Measurements from ENCODE around the gene KAZN.
"Not testable (repeated sequence)": the region's sequence is repeated elsewhere in the genome, so short reads cannot be mapped to it uniquely, and the experiment has no call there.

The KAZN gene

DNA sequence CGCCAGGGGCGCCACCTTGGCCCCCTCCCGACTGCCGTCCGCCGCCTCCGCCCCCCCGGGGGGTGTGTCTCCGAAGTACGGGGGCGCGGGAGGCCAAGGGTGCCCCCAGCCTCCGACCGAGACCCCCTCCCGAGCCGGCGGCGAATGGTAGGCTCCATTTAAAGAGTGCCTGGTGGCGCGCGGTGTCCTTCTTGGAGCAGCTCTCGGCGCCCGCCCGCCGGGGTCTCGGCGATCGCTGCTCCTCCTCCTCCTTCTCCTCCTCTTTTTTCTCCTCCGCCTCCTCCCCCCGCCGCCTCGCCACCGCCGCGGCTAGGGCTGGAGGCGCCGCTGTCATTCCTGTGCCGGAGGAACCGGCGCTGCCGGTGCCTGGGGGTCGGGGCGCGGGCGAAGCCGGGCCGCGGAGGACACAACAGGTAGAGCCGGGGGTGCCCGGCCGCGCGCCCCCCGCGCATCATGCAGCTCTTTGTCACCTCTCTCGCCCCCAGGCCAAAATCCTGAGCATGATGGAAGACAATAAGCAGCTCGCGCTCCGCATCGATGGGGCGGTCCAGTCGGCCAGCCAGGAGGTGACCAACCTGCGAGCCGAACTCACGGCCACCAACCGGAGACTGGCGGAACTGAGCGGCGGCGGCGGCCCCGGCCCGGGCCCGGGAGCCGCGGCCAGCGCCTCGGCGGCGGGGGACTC is at the start of gene KAZN:
KAZN (plus strand) TSS at position 188 of the 685 bp plus-strand sequence.
- no peak for DNase-seq

DNA sequence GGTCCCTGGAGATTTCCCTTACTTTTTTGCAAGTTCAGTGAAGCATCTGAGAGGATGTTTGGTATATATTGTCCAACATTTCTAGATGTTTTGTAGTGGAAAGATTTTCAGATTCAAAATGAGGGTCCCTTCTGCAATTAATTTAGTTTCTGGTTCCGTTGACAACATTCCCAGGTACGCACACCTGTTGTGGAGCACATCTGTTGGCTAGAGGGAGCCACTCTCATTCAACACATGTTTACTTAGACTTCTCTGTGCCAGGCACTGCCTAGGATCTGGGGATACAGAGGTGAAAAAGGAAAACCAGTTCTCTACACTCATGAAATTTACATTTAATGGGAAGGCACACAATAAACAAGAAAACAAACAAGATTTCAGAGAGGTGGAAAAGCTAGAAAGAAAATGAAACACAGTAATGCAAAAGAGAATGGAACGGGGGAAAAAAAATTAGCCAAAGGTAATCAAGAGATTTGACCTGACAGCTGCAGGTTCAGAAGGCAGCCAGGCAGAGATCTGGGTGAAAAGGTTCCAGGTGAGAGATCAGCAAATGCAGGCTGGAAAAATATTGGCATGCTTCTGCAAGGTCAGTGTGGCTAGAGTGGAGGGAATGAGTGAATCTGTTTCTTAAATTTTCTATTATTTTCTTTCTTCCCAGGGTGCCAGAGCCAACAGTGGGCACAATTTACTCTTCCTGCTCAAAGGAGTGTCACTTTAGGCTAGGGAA is 48.4 kb upstream of the KAZN start:
- DNase-seq, result no peak

DNA sequence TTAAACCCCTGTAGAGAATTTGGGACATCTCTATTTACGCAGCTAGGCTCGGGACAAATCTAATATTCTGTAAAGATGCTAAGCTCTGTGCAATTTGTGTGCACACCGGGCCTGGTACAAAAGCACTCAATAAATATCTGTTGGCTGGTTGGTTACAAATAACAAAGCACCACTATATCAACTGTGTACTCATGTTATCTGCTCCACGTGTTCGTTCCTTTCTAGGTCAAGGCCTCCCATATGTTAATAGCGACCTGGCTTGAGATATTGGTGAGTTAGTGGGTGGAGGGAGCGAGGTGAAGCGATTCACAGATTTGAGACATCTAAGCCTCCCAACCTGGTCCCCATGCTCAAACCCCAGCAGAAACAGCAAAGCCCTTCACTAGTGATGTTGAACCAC is 47.1 kb upstream of the KAZN start:
- DNase-seq, result no peak

DNA sequence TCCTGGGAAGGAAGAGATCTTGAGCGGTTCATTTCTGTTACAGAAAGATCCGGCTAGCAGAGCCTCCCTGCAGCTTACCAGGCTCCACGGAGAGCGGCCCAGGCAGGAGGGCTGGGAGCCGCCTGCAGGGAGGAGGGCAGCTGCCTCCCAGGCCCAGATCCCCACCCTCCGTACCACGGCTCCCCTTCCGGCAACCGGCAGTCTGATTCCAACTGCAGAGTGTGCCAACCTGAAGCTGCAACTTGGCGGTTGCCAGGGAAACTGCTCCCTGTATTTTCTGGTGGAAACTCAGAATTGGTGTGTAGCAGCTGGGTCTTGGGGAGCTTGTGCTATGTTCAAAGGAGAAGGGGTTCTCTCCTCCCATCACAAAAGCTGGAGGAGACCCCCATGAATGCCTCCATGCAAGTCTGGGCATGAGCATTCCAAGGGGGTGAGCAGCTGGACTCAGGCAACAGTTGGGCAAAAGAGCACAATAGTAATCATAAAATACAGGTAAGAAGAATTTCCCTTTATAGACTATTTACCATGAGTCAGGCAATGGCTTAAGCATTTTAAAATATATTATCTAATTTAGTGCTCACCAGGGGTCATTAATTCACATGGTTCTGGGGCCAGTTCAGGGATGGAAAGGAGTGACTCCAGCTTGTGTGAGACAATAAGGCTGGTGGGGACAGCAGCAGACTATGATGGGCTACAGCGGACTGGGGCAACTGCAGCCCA is 46.1 kb upstream of the KAZN start:
- DNase-seq, result peak; percentile 24

DNA sequence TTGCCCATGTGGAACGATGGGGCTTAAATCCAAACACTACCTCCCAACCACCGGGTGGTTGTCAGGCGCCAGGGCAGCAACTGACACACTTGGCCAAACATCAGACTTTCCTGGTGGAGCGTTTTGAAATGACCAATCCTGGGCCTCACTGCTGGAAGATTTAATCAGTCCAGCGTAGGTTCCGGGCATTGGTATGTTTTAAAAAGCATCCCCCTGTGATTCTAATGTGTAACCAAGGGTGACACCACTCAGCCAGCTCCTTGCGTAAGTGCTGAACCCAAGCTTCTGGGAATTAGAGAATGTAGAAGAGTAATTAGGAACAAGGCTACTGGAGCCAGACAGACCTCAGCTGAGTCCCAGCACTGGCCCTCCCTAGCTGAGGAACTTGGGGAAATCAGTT is 44.8 kb upstream of the KAZN start:
- DNase-seq, result no peak

DNA sequence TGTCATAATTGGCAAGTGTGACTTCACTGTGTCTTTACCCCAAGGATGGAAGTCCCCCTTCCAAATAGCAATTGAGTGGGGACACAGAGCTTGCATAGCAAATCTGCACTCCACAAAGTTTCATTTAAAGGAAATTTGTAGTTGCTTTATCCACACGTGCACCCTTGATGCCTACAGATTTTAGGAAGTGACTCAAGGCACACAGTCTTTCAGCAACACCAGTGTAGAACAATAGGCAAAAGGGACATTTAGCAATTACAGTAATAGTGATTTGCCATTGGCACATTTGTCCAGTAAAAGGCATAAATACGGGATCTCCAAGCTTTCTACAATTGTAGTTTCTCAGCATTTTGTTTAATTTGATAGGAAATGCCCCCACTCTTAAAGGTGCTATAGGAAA is 43.4 kb upstream of the KAZN start:
- no peak for DNase-seq

DNA sequence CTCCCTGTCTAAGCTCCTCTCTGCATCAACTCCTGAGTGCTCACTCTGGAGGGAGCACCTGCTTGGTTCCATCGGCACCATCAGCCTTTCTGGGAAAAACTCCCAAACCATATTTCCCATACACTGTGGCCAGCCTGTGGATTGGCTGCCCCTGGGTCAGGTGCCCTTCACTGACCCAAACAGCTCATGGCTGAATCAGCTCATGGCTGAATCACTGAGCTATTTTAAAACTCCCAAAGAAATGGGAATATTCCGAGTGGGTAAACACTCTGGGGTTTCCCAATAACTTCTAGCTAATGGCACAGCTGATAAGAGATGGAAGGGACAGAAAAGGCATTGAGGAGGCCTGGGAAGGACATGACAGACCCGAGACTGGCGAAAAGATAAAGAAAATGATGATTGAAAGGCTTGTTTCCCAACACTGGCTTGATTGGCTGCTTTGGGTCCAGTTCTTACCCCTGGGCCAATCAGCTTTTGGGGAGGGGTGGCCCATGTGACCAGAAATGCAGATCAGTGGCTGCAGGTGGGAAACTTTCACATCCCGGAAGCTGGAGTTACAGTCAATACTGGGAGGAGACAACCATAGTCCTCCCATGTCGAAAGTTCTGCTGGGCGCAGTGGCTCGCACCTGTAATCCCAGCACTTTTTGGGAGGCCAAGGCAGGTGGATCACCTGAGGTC is 37.3 kb upstream of the KAZN start:
- DNase-seq, result no peak

DNA sequence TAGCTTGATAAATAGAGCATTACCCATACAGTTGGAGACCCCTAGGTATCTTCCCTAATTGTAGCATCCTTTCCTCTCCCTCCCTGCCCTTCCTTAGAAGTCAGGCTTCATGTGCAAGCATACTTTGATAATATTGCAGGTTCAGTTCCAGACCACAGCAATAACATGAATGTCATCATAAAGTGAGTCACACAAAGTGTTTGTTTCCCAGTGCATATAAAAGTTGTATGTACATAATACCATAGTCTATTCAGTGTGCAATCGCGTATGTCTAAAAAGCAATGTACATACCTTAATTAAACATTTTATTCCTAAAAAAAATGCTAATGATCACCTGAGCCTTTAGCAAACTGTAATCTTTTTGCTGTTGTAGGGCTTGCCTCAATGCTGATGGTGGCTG is 33.4 kb upstream of the KAZN start:
- no peak for DNase-seq

DNA sequence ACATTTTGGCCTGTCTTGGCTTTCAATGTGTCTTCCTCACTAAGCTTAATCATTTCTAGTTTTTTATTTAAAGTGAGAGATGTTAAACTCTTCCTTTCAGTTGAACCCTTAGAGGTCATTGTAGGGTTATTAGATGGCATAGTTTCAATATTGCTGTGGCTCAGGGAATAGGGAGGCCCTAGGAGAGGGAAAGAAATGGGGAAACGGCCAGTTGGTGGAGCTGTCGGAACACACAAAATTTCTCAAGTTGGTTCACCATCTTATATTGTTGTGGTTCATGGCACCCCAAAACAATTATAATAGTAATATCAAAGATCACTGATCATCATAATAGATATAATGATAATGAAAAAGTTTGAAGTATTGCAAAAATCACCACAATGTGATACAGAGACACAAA is 31.4 kb upstream of the KAZN start:
- no peak for DNase-seq

DNA sequence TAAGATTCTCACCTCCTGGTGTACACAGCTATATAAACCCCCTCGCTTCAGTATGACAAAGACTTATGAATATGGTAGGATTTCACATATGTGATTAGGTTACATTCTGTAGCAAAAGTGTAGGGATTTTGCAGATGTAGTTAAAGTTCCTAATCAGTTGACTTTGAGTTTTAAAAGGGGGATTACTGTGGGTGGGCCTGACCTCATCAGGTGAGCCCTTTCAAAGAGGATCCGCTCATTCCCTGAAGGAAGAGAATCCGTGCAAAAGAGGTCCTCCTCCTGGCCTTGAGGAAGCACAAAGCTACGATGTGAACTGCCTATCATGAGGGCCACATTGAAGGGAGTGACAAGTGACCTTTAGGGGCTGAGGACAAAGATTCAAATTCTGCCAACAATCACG is 30.6 kb upstream of the KAZN start:
- no peak for DNase-seq

DNA sequence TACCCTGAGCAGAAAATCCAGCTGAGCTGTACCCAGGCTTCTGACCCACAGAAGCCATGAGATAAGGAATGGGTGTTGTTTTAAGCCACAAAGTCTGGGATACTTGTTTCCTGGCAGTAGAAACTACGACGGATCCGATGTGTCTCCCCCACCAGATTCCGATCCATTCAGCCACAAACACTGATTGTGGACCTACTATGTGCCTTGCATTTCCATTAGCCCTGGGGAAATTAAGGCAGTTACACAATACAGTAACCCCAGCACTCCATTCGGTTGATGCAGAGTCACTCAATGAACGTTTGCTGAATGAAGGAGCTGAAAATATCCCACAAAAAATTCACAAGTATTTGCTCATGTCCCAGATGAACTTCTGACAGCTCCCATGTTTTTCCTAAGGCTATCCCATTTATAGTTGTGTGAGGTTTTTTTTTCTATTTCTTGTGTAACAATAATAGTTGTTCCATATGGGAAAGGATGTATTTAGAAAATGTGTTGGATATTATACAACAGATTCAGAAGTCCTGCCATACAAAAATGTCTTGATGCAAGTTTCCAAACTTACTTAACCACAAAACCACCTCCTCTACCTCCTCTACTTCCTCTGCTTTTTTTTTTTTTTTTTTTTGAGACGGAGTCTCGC is 29.6 kb upstream of the KAZN start:
- DNase-seq, result no peak

DNA sequence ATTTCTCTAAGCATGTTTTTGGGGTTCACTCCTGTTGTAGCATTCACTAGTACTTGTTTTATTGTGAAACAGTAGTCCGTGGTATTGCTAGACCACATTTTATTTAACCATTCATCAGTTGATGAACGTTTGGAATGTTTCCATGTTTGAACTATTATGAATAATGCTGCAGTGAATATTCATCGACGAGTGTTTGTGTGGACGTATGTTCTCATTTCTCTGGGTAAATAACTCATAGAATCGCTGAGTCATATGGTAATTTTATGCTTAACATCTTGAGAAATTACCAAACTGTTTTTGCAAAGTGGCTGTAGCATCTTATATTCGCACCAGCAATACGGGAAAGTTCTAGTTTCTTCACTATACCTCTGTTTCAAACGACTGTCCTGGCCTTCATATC is 28.0 kb upstream of the KAZN start:
- DNase-seq, result no peak

DNA sequence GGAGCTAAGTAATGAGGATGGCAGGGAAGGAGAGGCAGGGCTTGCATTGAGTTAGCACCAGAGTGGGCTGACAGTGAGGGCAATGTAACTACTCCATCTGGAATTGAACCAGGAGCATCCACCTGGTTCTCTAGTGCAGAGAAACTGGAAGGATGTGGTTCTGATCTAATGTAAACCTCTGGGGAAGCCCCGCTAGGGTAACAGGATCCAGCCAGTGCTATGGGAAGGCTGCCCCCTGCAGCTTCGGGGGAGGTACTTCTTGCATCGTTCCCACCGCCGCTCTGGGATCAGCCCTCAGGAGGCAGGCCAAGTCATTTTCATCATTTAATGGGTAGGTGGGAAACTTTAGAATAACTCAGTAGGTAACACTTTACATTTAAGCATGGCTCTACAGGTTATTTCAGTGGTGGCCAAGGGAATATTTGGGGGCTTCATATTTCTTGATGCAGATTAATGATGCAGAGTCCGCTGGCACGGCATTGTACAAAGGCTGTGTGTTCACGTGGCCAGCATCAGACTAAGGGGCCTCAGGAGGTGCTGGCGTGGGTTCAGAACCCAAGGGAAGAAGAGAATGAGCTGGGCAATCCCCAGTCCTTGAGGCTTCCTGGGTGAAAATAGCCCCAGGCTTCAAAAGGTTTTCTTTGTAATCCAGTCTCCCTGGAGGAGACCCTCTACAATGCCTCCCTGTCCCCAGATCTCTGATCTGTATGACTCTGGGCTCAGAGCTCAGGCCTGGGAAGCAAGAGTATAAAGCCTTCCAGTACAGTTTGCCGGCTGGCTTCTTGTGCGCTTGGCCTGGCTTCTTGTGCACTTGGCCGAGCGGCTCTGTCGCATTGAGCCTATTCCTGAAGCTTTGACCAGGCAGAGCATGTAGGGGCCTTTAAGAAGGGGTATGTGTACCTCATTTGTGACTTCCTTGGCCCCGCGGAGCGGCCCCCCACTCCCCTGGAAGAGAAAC is 26.4 kb upstream of the KAZN start:
- no peak for DNase-seq

DNA sequence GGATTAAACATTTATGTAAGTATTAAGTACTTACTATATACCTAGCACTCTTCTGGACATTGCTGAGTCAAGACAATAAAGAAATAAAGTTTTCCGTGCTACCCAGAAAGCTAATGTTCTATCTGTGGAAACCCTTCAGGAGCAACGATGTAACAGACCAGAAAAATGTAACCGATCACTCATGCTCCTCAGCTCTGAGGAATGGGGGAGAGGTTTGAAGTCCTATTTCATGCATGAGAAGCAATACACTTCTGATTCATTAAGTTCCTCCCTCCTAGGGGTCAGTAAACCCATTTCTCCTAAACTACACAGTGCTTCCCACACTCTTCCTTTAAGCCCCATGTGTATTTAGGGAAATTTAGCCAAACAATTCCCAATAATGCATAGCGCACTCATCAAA is 25.6 kb upstream of the KAZN start:
- no peak for DNase-seq

DNA sequence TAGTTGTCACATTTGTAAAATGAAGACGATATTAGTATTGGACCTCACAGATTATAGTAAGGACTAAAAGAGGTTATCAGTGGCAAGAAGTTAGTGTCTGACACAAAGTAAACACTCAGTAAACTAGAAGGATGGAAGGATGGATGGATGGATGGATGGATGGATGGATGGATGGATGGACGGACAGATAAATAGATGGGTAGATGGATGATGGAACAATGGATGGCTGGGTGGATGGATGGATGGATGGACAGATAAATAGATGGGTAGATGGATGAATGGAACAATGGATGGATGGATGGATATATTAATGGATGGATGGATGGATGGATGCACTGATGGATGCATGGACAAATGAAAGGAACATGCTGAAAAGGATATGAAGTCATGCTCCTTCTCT is 22.3 kb upstream of the KAZN start:
- DNase-seq, result no peak

DNA sequence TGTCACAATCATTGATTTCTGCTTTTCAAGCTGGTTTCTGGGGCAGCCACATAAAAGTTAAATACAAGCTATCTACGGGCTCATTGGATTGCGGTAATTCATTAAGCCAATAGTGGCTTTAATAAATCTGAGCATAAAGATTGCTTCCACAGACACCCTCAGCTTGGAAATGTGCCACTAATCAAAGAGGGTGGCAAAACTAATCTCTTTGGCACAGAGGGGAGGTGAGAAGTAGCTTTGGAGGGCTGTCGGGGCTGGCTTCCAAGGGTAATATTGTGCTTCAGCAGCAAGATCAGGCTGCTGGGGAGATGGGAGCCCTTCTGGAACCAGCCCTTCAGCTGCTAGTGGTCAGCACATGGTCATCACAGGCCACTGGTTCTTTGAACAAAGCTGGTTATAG is 21.2 kb upstream of the KAZN start:
- DNase-seq, result no peak

DNA sequence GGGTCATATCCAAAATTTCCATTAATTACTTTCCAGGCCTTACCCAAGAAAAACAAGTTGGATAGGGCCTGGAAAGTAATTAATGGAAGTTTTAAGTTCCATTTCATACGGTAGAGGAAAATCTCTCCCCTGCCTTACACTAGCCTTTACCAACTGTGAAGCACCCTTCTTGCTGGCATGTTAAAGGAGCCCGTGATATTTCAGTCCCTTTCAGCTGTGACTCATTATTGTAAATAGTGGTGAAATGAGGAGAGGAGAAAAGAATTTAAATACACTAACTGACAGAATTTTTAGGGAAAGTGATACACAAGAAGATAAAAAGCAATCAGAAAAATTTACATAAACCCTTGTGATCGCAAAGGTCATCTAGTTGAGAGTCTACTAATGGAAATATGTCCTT is 20.3 kb upstream of the KAZN start:
- no peak for DNase-seq

DNA sequence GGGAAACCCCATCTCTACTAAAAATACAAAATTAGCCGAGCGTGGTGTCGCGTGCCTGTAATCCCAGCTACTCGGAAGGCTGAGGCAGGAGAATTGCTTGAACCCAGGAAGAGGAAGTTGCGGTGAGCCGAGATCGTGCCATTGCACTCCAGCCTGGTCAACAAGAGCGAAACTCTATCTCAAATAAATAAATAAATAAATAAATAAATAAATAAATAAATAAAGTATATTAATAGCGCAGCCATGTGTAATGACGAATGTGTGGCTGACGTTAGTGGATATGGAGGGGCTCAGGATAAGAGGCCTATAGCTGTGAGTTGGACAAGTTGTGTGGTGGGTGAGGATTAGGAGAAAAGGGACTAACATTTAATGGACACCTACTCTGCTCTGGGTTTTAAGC is 18.2 kb upstream of the KAZN start:
- DNase-seq, result not testable (repeated sequence)

DNA sequence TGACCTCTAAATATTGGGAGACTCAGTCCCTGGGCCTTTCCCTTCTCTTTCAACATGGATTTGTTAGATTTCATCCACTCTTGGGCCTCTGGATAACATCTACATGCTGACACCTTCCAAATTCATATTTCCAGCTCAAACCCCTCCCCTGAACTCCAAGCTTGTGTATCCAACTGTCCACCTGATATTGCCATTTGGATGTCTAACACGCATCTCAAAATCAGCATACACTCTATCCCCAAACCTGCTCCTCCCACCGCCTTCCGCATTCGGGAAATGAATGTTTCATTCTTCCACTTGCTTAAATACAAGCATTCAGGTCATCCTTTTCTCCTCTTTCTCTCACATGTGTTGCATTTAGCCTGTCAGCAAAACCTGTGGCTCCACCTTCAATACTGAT is 17.5 kb upstream of the KAZN start:
- no peak for DNase-seq

DNA sequence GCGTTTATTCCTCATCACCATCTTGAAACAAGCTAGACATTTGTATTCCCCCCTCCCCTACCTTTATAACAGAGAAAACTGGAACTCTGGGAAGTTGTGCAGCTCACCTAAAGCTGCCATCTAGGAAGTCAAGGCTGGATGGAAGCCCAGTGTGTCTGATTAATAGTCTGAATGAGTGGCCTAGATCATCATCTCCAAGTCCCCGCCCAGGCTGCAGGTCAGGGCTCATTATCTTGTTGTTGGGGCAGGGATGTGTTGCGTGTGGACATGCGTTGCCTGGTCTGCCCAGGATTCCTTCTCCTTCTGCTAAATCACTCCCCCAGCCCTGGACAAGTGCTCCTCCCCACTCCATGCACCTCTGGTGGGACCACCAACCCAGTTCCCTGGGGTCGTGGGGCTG is 14.7 kb upstream of the KAZN start:
- no peak for DNase-seq

DNA sequence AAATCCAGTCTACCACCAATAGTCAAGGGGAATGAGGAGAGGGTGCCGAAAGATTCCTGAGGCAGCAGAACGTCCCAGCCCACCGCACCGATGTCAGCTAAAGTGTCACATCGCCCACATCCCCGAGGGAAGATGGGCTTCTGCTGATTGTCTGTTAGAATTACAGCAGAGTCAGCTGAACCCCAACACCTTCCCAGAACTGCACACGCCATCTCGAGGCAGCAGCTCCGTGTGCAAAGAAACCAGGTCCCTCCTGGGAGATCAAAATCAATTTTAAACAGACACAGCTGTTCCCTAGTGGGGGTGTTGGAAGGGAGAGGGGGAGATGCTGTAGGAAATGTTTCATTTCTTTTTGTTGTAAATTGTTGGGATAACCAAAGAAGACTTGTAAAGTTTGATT is 12.8 kb upstream of the KAZN start:
- DNase-seq, result no peak
